GM23338 (cell line): Measurements from ENCODE around the gene ECPAS. TPM values are rescaled to one million over a fixed set of nuclear protein-coding genes. Genes with fewer than 3 reads are reported as not detected.

ENCODE experiments used
- ATAC-seq: fragments of 200-7000 bp; cut with Tn5 transposase; 3 replicates; pipeline ENCODE4 v1.9.1; 2020
- DNase-seq: peaks from one replicate; pipeline ENCODE4 v3.0.0-alpha.2; 2015; ENCODE audit warnings: low spot score
- H2AFZ ChIP-seq: fragments of 200-600 bp; sonication (generic); 2 replicates; pipeline ENCODE4 v1.8.0; 2016; ENCODE audit warnings: antibody characterized with exemption, mild to moderate bottlenecking, moderate library complexity
- H3F3A ChIP-seq: fragments of 200-600 bp; sonication (generic); replicated peaks from 2 replicates; pipeline ENCODE4 v1.8.0; 2017; ENCODE audit warnings: antibody characterized with exemption, mixed run types, low read depth
- H3K27ac ChIP-seq: fragments of 200-600 bp; sonication (generic); 2 replicates; pipeline ENCODE4 v1.6.1; 2016; ENCODE audit warnings: low read depth
- H3K27me3 ChIP-seq: fragments of 200-600 bp; sonication (generic); 2 replicates; pipeline ENCODE4 v1.8.0; 2016; ENCODE audit warnings: mild to moderate bottlenecking, mixed run types, moderate library complexity; ENCODE audit not compliant: insufficient read depth
- H3K36me3 ChIP-seq: fragments of 200-600 bp; sonication (generic); 2 replicates; pipeline ENCODE4 v1.8.0; 2016; ENCODE audit warnings: mild to moderate bottlenecking; ENCODE audit not compliant: insufficient read depth
- H3K4me1 ChIP-seq: fragments of 200-600 bp; sonication (generic); 2 replicates; pipeline ENCODE4 v1.8.0; 2016; ENCODE audit warnings: mild to moderate bottlenecking, moderate library complexity; ENCODE audit not compliant: insufficient read depth
- H3K4me2 ChIP-seq: fragments of 200-600 bp; sonication (generic); 2 replicates; pipeline ENCODE4 v1.7.1; 2017; ENCODE audit warnings: mixed run types
- H3K4me3 ChIP-seq: fragments of 200-600 bp; sonication (generic); 2 replicates; pipeline ENCODE4 v1.6.1; 2016; ENCODE audit warnings: mixed run types
- H3K79me2 ChIP-seq: fragments of 200-600 bp; sonication (generic); replicated peaks from 2 replicates; pipeline ENCODE4 v1.8.0; 2017; ENCODE audit warnings: mild to moderate bottlenecking; ENCODE audit not compliant: insufficient read depth
- H3K9me2 ChIP-seq: fragments of 200-600 bp; sonication (generic); 2 replicates; pipeline ENCODE4 v1.8.0; 2017; ENCODE audit not compliant: insufficient read depth
- H4K20me1 ChIP-seq: fragments of 200-600 bp; sonication (generic); replicated peaks from 2 replicates; pipeline ENCODE4 v1.8.0; 2017; ENCODE audit warnings: mild to moderate bottlenecking; ENCODE audit not compliant: insufficient read depth
- H3K27ac Mint-ChIP-seq: 2 replicates; pipeline ENCODE4 v1.8.0; 2020; ENCODE audit warnings: inconsistent platforms, mild to moderate bottlenecking, moderate library complexity, mixed read lengths
- H3K27me3 Mint-ChIP-seq: 3 replicates; pipeline ENCODE4 v1.8.0; 2022; ENCODE audit warnings: low read depth, mild to moderate bottlenecking, moderate library complexity, mixed read lengths, inconsistent platforms; ENCODE audit not compliant: insufficient read depth, poor library complexity
- H3K36me3 Mint-ChIP-seq: 3 replicates; pipeline ENCODE4 v1.8.0; 2021; ENCODE audit warnings: low read depth, mild to moderate bottlenecking, inconsistent platforms, moderate library complexity, mixed read lengths
- H3K4me1 Mint-ChIP-seq: 3 replicates; pipeline ENCODE4 v1.8.0; 2020; ENCODE audit warnings: mild to moderate bottlenecking, inconsistent platforms, mixed read lengths
- H3K4me3 Mint-ChIP-seq: 3 replicates; pipeline ENCODE4 v1.8.0; 2021; ENCODE audit warnings: moderate library complexity, mild to moderate bottlenecking, inconsistent platforms, mixed read lengths
- H3K9me3 Mint-ChIP-seq: 3 replicates; pipeline ENCODE4 v1.8.0; 2020; ENCODE audit warnings: moderate library complexity, mild to moderate bottlenecking, inconsistent platforms, mixed read lengths
- CREB1 ChIP-seq: fragments of 250-450 bp; sonication (Bioruptor Pico); IDR thresholded peaks from 2 replicates; pipeline ENCODE4 v1.5.0; 2020; ENCODE audit warnings: low read depth, mild to moderate bottlenecking, moderate library complexity
- CTCF ChIP-seq, 2 experiments: fragments of 200-600 bp in 1 of 2; sonication (generic) in 1 of 2; conservative IDR thresholded peaks; 2 replicates each; pipeline versions ENCODE4 v1.5.1 to v1.6.1; 2016 to 2017; ENCODE audit warnings: antibody characterized with exemption in 2 of 2, low read depth in 2 of 2, mild to moderate bottlenecking in 2 of 2, moderate library complexity in 1 of 2
- ETS1 ChIP-seq: IDR thresholded peaks from 2 replicates; pipeline ENCODE4 v1.6.1; 2016; ENCODE audit warnings: antibody characterized with exemption
- EZH2 ChIP-seq: fragments of 200-600 bp; sonication (generic); IDR thresholded peaks from one replicate; pipeline ENCODE4 v1.8.0; 2017; ENCODE audit warnings: antibody characterized with exemption, mild to moderate bottlenecking, low read depth; ENCODE audit not compliant: unreplicated experiment
- EZH2phosphoT487 ChIP-seq: fragments of 200-600 bp; sonication (generic); IDR thresholded peaks from one replicate; pipeline ENCODE4 v1.8.1; 2018; ENCODE audit warnings: antibody characterized with exemption; ENCODE audit not compliant: unreplicated experiment
- JUNB ChIP-seq: IDR thresholded peaks from one replicate; pipeline ENCODE4 v1.6.1; 2016; ENCODE audit warnings: antibody characterized with exemption; ENCODE audit not compliant: unreplicated experiment
- NANOG ChIP-seq: IDR thresholded peaks from 2 replicates; pipeline ENCODE4 v1.6.1; 2016; ENCODE audit warnings: antibody characterized with exemption, borderline replicate concordance
- POLR2AphosphoS5 ChIP-seq: IDR thresholded peaks from 2 replicates; pipeline ENCODE4 v1.6.1; 2016; ENCODE audit warnings: antibody characterized with exemption, low read depth
- REST ChIP-seq: IDR thresholded peaks from one replicate; pipeline ENCODE4 v1.6.1; 2018; ENCODE audit warnings: antibody characterized with exemption; ENCODE audit not compliant: unreplicated experiment
- STAT1 ChIP-seq: IDR thresholded peaks from one replicate; pipeline ENCODE4 v1.6.1; 2016; ENCODE audit warnings: antibody characterized with exemption; ENCODE audit not compliant: unreplicated experiment
- ZNF114 ChIP-seq: fragments of 250-450 bp; sonication (Bioruptor Pico); IDR thresholded peaks from 2 replicates; pipeline ENCODE4 v1.5.0; 2020; ENCODE audit warnings: mild to moderate bottlenecking, moderate library complexity
- ZNF331 ChIP-seq: fragments of 250-450 bp; sonication (Bioruptor Pico); IDR thresholded peaks from 2 replicates; pipeline ENCODE4 v1.5.0; 2020; ENCODE audit warnings: low read depth, mild to moderate bottlenecking, moderate library complexity
- polyA plus RNA-seq: library from polyadenylated mRNA; unstranded; fragments of >200 nt; fragmentation: Nextera tagmentation; extraction: Ambion mirVana; gene quantifications from 2 replicates; pipeline ENCODE4 v1.2.1, GENCODE V29; 2016
- total RNA-seq: library from RNA; depleted of rRNA; stranded (reverse); fragments of >200 nt; shearing (Covaris generic); gene quantifications from 2 replicates; pipeline ENCODE4 v1.2.3, GENCODE V29; 2014
- TF ChIP-seq, protein P1 (sequence below): fragments of 250-450 bp; sonication (Bioruptor Pico); IDR thresholded peaks from 2 replicates; pipeline ENCODE4 v1.5.0; 2020; ENCODE audit warnings: mild to moderate bottlenecking, moderate library complexity

The ECPAS gene
- total and polyA plus RNA-seq, 2 experiments from 2014 or later: 51.4 to 104 TPM

DNA sequence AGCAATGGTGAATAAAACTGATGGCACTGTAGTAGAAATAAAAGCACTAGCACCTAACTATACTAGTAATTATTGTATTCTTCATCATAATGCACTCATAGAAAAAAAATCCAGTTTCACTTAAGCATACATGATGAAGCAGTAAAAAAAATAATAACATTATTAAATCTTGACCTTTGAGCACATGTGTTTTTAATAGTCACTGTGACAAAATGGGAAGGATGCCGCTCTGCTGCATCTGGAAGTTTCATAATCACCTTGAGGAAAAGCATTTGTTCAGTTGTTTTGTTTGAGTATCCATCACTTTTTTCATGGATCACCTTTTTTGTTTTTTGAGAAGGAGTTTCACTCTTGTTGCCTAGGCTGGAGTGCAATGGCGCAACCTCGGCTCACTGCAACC lies 167.4 kb downstream of the ECPAS start:
- Mint-ChIP-seq H3K4me1 (no peaks in the 10 kb centered on the region), H3K27me3 (peaks cover 2% of the 10 kb centered on the region), H3K9me3 (peaks cover 7% of the 10 kb centered on the region; the same call in 1 of the 3 replicates), H3K4me3 (no peak overlapping the region), H3K27ac (no peak overlapping the region), H3K36me3 (no peaks in the 10 kb centered on the region)
- DNase-seq: no peak
- H4K20me1 ChIP-seq: no peaks in the 10 kb centered on the region
- no peaks in the 10 kb centered on the region for H3K4me1 ChIP-seq
- H3K79me2 ChIP-seq: no peaks in the 10 kb centered on the region
- H3K4me2 ChIP-seq: no peak overlapping the region
- ATAC-seq: no peak
- no peaks in the 10 kb centered on the region for H3F3A ChIP-seq
- H3K9me2 ChIP-seq: no peaks in the 10 kb centered on the region
- no peak overlapping the region for H3K4me3 ChIP-seq
- H3K27ac ChIP-seq: no peak overlapping the region
- H3K27me3 ChIP-seq: no peaks in the 10 kb centered on the region
- no peaks in the 10 kb centered on the region for H3K36me3 ChIP-seq
- TF ChIP-seq NANOG (no peak), CTCF (conservative IDR thresholded peaks at IDR 0.05; ENCODE audit: low read depth in 2 of 2) (no peak), EZH2phosphoT487 (no peak), JUNB (no peak), POLR2AphosphoS5 (no peak), EZH2 (no peak), CREB1 (CRISPR knock-in tag) (no peak), REST (no peak), ZNF331 (CRISPR knock-in tag) (no peak), STAT1 (no peak), ZNF114 (CRISPR knock-in tag) (no peak), ETS1 (no peak)
- TF ChIP-seq, protein P1, sequence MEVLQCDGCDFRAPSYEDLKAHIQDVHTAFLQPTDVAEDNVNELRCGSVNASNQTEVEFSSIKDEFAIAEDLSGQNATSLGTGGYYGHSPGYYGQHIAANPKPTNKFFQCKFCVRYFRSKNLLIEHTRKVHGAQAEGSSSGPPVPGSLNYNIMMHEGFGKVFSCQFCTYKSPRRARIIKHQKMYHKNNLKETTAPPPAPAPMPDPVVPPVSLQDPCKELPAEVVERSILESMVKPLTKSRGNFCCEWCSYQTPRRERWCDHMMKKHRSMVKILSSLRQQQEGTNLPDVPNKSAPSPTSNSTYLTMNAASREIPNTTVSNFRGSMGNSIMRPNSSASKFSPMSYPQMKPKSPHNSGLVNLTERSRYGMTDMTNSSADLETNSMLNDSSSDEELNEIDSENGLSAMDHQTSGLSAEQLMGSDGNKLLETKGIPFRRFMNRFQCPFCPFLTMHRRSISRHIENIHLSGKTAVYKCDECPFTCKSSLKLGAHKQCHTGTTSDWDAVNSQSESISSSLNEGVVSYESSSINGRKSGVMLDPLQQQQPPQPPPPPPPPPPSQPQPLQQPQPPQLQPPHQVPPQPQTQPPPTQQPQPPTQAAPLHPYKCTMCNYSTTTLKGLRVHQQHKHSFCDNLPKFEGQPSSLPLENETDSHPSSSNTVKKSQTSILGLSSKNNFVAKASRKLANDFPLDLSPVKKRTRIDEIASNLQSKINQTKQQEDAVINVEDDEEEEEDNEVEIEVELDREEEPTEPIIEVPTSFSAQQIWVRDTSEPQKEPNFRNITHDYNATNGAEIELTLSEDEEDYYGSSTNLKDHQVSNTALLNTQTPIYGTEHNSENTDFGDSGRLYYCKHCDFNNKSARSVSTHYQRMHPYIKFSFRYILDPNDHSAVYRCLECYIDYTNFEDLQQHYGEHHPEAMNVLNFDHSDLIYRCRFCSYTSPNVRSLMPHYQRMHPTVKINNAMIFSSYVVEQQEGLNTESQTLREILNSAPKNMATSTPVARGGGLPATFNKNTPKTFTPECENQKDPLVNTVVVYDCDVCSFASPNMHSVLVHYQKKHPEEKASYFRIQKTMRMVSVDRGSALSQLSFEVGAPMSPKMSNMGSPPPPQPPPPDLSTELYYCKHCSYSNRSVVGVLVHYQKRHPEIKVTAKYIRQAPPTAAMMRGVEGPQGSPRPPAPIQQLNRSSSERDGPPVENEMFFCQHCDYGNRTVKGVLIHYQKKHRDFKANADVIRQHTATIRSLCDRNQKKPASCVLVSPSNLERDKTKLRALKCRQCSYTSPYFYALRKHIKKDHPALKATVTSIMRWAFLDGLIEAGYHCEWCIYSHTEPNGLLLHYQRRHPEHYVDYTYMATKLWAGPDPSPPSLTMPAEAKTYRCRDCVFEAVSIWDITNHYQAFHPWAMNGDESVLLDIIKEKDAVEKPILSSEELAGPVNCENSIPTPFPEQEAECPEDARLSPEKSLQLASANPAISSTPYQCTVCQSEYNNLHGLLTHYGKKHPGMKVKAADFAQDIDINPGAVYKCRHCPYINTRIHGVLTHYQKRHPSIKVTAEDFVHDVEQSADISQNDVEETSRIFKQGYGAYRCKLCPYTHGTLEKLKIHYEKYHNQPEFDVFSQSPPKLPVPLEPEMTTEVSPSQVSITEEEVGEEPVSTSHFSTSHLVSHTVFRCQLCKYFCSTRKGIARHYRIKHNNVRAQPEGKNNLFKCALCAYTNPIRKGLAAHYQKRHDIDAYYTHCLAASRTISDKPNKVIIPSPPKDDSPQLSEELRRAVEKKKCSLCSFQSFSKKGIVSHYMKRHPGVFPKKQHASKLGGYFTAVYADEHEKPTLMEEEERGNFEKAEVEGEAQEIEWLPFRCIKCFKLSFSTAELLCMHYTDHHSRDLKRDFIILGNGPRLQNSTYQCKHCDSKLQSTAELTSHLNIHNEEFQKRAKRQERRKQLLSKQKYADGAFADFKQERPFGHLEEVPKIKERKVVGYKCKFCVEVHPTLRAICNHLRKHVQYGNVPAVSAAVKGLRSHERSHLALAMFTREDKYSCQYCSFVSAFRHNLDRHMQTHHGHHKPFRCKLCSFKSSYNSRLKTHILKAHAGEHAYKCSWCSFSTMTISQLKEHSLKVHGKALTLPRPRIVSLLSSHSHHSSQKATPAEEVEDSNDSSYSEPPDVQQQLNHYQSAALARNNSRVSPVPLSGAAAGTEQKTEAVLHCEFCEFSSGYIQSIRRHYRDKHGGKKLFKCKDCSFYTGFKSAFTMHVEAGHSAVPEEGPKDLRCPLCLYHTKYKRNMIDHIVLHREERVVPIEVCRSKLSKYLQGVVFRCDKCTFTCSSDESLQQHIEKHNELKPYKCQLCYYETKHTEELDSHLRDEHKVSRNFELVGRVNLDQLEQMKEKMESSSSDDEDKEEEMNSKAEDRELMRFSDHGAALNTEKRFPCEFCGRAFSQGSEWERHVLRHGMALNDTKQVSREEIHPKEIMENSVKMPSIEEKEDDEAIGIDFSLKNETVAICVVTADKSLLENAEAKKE (CRISPR knock-in tag): no peak
- no peak overlapping the region for H2AFZ ChIP-seq
